ENCODE data around the gene MAS1L.

GRCh38 chr6:29491574-29491973, 3.8 kb upstream of the MAS1L start:
- TF ChIP-seq, protein P1, sequence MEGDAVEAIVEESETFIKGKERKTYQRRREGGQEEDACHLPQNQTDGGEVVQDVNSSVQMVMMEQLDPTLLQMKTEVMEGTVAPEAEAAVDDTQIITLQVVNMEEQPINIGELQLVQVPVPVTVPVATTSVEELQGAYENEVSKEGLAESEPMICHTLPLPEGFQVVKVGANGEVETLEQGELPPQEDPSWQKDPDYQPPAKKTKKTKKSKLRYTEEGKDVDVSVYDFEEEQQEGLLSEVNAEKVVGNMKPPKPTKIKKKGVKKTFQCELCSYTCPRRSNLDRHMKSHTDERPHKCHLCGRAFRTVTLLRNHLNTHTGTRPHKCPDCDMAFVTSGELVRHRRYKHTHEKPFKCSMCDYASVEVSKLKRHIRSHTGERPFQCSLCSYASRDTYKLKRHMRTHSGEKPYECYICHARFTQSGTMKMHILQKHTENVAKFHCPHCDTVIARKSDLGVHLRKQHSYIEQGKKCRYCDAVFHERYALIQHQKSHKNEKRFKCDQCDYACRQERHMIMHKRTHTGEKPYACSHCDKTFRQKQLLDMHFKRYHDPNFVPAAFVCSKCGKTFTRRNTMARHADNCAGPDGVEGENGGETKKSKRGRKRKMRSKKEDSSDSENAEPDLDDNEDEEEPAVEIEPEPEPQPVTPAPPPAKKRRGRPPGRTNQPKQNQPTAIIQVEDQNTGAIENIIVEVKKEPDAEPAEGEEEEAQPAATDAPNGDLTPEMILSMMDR (IDR thresholded peaks at IDR 0.05; ENCODE audit: low read length): no peak
- TF ChIP-seq EZH2 (IDR thresholded peaks at IDR 0.05; ENCODE audit: borderline replicate concordance, low read length): no peak

All from OCI-LY1 (cell line).